PFSK-1 (cell line): ENCODE data around the gene MEDAG.

Experiments
- FOXP2 ChIP-seq: optimal IDR thresholded peaks from 2 replicates; pipeline ENCODE3; 2011; ENCODE audit warnings: borderline replicate concordance, control low read depth, inconsistent platforms; ENCODE audit not compliant: insufficient read depth; ENCODE audit errors: extremely low read length, extremely low read depth
- TF ChIP-seq, protein P1 (sequence below), 2 experiments: IDR thresholded peaks; 2 replicates each; pipeline versions ENCODE4 v1.6.1 to v1.8.0; 2011 to 2012; ENCODE audit warnings: low read depth in 2 of 2, low read length in 2 of 2, control low read depth in 1 of 2, inconsistent platforms in 1 of 2, mild to moderate bottlenecking in 1 of 2, moderate library complexity in 1 of 2; ENCODE audit not compliant: insufficient read depth in 1 of 2

DNA sequence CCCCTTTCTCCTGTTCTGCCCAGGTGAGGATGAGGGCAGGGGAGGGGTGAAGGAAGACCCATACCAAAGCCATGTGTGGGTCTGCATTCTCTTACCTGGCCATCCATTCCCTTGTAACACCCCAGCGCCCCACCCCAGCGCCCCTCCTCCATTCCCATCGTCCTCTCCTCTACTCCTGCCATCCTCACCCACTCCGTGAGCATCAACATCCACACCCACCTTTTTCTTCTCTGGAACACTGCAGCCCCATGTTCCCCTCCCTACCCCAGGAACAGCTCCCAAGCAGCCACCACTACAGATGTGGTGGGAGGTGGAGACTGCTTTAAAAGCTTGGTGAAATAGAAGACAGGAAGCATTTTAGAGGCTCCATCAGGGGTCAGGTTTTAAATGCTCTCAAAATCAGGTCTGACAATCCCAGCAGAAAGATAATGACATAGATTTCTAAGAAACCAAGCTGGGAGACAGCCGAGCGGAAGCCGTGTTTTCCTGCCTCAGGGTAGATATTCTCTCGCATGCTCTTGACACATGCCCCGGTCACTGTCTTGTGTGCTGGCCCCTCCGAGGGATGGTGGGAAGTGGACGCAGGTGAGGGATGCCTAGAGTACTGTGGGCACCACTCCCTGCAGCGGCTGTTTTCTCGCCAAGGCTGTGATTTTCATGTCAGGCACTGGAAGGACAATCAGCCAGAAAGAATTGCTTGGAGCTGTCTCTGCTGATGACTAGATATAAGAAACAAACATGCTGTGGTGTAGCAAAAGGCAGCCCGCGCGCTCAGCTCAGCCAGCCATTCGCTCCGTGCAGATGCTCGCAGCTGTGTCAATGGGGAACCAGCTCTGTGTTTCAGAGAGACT, 9.8 kb downstream of the MEDAG start:
- TF ChIP-seq, protein P1, sequence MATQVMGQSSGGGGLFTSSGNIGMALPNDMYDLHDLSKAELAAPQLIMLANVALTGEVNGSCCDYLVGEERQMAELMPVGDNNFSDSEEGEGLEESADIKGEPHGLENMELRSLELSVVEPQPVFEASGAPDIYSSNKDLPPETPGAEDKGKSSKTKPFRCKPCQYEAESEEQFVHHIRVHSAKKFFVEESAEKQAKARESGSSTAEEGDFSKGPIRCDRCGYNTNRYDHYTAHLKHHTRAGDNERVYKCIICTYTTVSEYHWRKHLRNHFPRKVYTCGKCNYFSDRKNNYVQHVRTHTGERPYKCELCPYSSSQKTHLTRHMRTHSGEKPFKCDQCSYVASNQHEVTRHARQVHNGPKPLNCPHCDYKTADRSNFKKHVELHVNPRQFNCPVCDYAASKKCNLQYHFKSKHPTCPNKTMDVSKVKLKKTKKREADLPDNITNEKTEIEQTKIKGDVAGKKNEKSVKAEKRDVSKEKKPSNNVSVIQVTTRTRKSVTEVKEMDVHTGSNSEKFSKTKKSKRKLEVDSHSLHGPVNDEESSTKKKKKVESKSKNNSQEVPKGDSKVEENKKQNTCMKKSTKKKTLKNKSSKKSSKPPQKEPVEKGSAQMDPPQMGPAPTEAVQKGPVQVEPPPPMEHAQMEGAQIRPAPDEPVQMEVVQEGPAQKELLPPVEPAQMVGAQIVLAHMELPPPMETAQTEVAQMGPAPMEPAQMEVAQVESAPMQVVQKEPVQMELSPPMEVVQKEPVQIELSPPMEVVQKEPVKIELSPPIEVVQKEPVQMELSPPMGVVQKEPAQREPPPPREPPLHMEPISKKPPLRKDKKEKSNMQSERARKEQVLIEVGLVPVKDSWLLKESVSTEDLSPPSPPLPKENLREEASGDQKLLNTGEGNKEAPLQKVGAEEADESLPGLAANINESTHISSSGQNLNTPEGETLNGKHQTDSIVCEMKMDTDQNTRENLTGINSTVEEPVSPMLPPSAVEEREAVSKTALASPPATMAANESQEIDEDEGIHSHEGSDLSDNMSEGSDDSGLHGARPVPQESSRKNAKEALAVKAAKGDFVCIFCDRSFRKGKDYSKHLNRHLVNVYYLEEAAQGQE (IDR thresholded peaks at IDR 0.05; ENCODE audit: insufficient read depth in 1 of 2, low read depth in 2 of 2, low read length in 2 of 2) = no peak
- no peak for TF ChIP-seq FOXP2
